ENCODE data around the gene ZNF385A. TPM values are rescaled to one million over a fixed set of nuclear protein-coding genes. Genes with fewer than 3 reads are reported as not detected.

The ZNF385A gene
- polyA plus RNA-seq, 1 donor from 2014 or later: 0.46 TPM

DNA sequence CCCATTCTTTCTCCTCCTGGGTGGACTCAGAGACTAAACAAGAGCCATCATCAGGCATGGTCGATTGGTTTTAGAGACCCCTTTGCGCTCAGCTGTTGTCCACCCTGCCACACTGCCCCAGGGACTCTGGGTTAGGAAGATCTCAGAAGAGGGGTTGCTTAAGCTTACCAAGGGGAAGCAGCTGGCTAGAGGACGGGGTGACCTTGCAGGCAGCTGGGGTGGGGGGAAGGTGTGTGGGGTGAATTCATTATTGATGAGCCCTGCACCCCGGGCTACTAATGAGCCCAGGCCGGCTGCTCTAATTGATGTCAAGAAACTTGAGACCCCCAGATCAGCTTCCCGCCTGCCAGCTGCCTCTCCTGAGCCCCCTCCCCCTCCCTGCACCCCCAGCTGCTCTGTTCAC, 8.7 kb upstream of the ZNF385A start:
- Histone ChIP-seq H3K36me3 (ENCODE audit: insufficient read depth, low read length) (no peaks in the 10 kb centered on the region), H3K4me3 (ENCODE audit: low read length) (no peak overlapping the region), H3F3A (ENCODE audit: insufficient read depth, low read length, poor library complexity, severe bottlenecking) (no peaks in the 10 kb centered on the region), H3K27me3 (ENCODE audit: insufficient read depth, low read depth, low read length) (no peaks in the 10 kb centered on the region), H3K9me2 (ENCODE audit: insufficient read depth, low read length) (no peaks in the 10 kb centered on the region), H3K9ac (ENCODE audit: low read length) (no peak overlapping the region), H3K4me2 (ENCODE audit: low read length) (no peak overlapping the region), H2AFZ (ENCODE audit: low read depth, low read length) (no peak overlapping the region), H3K9me3 (ENCODE audit: low read length) (no peaks in the 10 kb centered on the region), H4K20me1 (ENCODE audit: insufficient read depth) (no peaks in the 10 kb centered on the region), H3K27ac (ENCODE audit: low read length) (no peak overlapping the region), H3K79me2 (replicated peaks; ENCODE audit: insufficient read depth, low read length) (no peaks in the 10 kb centered on the region)
- TF ChIP-seq EZH2 (IDR thresholded peaks at IDR 0.05; ENCODE audit: borderline replicate concordance, insufficient read depth, low read length, poor library complexity, severe bottlenecking) (no peak), POLR2AphosphoS5 (IDR thresholded peaks at IDR 0.05) (no peak), RAD21 (conservative IDR thresholded peaks at IDR 0.05) (no peak), MXI1 (conservative IDR thresholded peaks at IDR 0.05; ENCODE audit: poor library complexity, severe bottlenecking) (no peak), TAF1 (IDR thresholded peaks at IDR 0.05; ENCODE audit: low read depth) (no peak), SMC3 (conservative IDR thresholded peaks at IDR 0.05; ENCODE audit: poor library complexity) (no peak), EP300 (conservative IDR thresholded peaks at IDR 0.05; ENCODE audit: poor library complexity, severe bottlenecking) (no peak)
- TF ChIP-seq, protein P1, sequence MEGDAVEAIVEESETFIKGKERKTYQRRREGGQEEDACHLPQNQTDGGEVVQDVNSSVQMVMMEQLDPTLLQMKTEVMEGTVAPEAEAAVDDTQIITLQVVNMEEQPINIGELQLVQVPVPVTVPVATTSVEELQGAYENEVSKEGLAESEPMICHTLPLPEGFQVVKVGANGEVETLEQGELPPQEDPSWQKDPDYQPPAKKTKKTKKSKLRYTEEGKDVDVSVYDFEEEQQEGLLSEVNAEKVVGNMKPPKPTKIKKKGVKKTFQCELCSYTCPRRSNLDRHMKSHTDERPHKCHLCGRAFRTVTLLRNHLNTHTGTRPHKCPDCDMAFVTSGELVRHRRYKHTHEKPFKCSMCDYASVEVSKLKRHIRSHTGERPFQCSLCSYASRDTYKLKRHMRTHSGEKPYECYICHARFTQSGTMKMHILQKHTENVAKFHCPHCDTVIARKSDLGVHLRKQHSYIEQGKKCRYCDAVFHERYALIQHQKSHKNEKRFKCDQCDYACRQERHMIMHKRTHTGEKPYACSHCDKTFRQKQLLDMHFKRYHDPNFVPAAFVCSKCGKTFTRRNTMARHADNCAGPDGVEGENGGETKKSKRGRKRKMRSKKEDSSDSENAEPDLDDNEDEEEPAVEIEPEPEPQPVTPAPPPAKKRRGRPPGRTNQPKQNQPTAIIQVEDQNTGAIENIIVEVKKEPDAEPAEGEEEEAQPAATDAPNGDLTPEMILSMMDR (IDR thresholded peaks at IDR 0.05; ENCODE audit: poor library complexity, severe bottlenecking): no peak
- TF ChIP-seq, protein P2, sequence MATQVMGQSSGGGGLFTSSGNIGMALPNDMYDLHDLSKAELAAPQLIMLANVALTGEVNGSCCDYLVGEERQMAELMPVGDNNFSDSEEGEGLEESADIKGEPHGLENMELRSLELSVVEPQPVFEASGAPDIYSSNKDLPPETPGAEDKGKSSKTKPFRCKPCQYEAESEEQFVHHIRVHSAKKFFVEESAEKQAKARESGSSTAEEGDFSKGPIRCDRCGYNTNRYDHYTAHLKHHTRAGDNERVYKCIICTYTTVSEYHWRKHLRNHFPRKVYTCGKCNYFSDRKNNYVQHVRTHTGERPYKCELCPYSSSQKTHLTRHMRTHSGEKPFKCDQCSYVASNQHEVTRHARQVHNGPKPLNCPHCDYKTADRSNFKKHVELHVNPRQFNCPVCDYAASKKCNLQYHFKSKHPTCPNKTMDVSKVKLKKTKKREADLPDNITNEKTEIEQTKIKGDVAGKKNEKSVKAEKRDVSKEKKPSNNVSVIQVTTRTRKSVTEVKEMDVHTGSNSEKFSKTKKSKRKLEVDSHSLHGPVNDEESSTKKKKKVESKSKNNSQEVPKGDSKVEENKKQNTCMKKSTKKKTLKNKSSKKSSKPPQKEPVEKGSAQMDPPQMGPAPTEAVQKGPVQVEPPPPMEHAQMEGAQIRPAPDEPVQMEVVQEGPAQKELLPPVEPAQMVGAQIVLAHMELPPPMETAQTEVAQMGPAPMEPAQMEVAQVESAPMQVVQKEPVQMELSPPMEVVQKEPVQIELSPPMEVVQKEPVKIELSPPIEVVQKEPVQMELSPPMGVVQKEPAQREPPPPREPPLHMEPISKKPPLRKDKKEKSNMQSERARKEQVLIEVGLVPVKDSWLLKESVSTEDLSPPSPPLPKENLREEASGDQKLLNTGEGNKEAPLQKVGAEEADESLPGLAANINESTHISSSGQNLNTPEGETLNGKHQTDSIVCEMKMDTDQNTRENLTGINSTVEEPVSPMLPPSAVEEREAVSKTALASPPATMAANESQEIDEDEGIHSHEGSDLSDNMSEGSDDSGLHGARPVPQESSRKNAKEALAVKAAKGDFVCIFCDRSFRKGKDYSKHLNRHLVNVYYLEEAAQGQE (IDR thresholded peaks at IDR 0.05; ENCODE audit: borderline replicate concordance): no peak

DNA sequence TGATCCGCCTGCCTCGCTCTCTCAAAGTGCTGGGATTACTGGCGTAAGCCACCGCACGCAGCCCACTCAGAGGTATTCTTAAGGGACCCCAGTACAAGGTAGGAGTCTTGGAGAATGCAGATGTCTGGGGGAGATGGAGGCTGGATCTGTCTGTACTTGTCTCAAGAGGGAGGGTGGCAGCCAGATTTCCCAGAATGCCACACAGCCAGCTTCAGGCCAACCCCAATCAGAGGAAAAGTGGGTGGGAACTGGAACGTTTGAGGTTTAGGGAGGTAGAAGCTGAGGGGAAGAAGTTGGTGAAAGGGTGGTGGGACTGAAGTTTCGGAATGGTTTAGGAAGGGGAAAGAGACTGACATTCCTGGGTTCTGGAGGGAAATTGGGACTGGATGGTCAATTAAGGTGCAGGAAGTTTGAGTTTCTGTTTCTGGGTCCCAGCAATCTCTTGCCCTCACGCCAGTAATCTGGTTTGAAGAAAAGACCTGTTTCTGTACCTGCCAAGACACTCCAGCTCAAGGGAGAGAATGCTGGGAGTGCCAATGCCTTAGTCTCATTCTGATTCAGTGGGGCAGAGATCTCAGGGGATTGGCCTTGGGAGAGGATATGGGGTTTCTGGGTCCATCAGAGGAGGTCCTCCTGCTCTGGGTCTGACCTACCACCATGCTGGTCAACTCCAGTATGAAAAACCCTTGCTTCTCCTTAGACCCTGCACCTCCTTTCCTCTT, 8.1 kb upstream of the ZNF385A start:
- Histone ChIP-seq H3K9ac (ENCODE audit: low read length) (no peak overlapping the region), H3K27me3 (ENCODE audit: insufficient read depth, low read depth, low read length) (no peaks in the 10 kb centered on the region), H3K9me3 (ENCODE audit: low read length) (no peaks in the 10 kb centered on the region), H2AFZ (ENCODE audit: low read depth, low read length) (no peak overlapping the region), H3F3A (ENCODE audit: insufficient read depth, low read length, poor library complexity, severe bottlenecking) (no peaks in the 10 kb centered on the region), H3K27ac (ENCODE audit: low read length) (no peak overlapping the region), H3K79me2 (replicated peaks; ENCODE audit: insufficient read depth, low read length) (no peaks in the 10 kb centered on the region), H3K4me3 (ENCODE audit: low read length) (no peak overlapping the region), H4K20me1 (ENCODE audit: insufficient read depth) (no peaks in the 10 kb centered on the region), H3K4me2 (ENCODE audit: low read length) (no peak overlapping the region), H3K9me2 (ENCODE audit: insufficient read depth, low read length) (no peaks in the 10 kb centered on the region), H3K36me3 (ENCODE audit: insufficient read depth, low read length) (no peaks in the 10 kb centered on the region)
- TF ChIP-seq, protein P2 (IDR thresholded peaks at IDR 0.05; ENCODE audit: borderline replicate concordance): no peak
- TF ChIP-seq EP300 (conservative IDR thresholded peaks at IDR 0.05; ENCODE audit: poor library complexity, severe bottlenecking) (no peak), SMC3 (conservative IDR thresholded peaks at IDR 0.05; ENCODE audit: poor library complexity) (no peak), TAF1 (IDR thresholded peaks at IDR 0.05; ENCODE audit: low read depth) (no peak), EZH2 (IDR thresholded peaks at IDR 0.05; ENCODE audit: borderline replicate concordance, insufficient read depth, low read length, poor library complexity, severe bottlenecking) (no peak), POLR2AphosphoS5 (IDR thresholded peaks at IDR 0.05) (no peak), RAD21 (conservative IDR thresholded peaks at IDR 0.05) (no peak)
- TF ChIP-seq, protein P1 (IDR thresholded peaks at IDR 0.05; ENCODE audit: poor library complexity, severe bottlenecking): no peak
